B cell (primary cell): ENCODE data around the gene ITGA3. TPM values are rescaled to one million over a fixed set of nuclear protein-coding genes. Genes with fewer than 3 reads are reported as not detected.

Experiments used
- ATAC-seq: fragments of 200-7000 bp; cut with Tn5 transposase; one replicate; pipeline ENCODE4 v1.10.0; 2021; ENCODE audit warnings: low read depth, mild to moderate bottlenecking, moderate number of reproducible peaks, moderate library complexity
- CTCF ChIA-PET: fragments of 350-600 bp; sonication (Branson Sonifier 250); formaldehyde crosslinking; loops from one replicate; lab custom pipeline; 2021; ENCODE audit warnings: antibody characterized with exemption, inconsistent platforms; lab: Charles Lee
- POLR2A ChIA-PET: fragments of 350-600 bp; sonication (Branson Sonifier 250); formaldehyde crosslinking; loops from one replicate; lab custom pipeline; 2021; ENCODE audit warnings: antibody characterized with exemption; lab: Charles Lee
- DNase-seq: peaks from one replicate; pipeline ENCODE4 v3.0.0; 2013
- H2AFZ ChIP-seq: 2 replicates; pipeline ENCODE4 v1.6.1; 2012; ENCODE audit warnings: mild to moderate bottlenecking, low read depth, low read length; ENCODE audit not compliant: insufficient read depth, poor library complexity, severe bottlenecking
- H3K27ac ChIP-seq, 2 donors: 1 replicate in 1 of 2; 2 replicates in 1 of 2; pipeline ENCODE4 v1.5.1; 2012 to 2013; ENCODE audit warnings: low read length in 2 of 2, mild to moderate bottlenecking in 2 of 2, moderate library complexity in 1 of 2
- H3K27me3 ChIP-seq, 4 experiments: fragments of 200-600 bp in 1 of 4; sonication (generic) in 1 of 4; replicated peaks in 1 of 4; 1 replicate in 2 of 4; 2 replicates in 2 of 4; pipeline versions ENCODE4 v1.6.1 to v1.7.0; 2013 to 2016; ENCODE audit warnings: low read length in 3 of 4, mild to moderate bottlenecking in 2 of 4, mixed read lengths in 1 of 4, moderate library complexity in 1 of 4; ENCODE audit not compliant: insufficient read depth in 4 of 4, control insufficient read depth in 3 of 4; ENCODE audit errors: control extremely low read depth in 1 of 4
- H3K36me3 ChIP-seq, 2 experiments: replicated peaks in 1 of 2; 1 replicate in 1 of 2; 2 replicates in 1 of 2; pipeline versions ENCODE4 v1.6.1 to v1.7.1; 2013; ENCODE audit warnings: low read length in 1 of 2; ENCODE audit not compliant: insufficient read depth in 2 of 2, control insufficient read depth in 1 of 2; ENCODE audit errors: control extremely low read depth in 1 of 2, extremely low read depth in 1 of 2
- H3K4me1 ChIP-seq, 2 donors: fragments of 200-600 bp in 1 of 2; sonication (generic) in 1 of 2; 1 replicate in 1 of 2; 2 replicates in 1 of 2; pipeline versions ENCODE4 v1.5.1 to v1.6.1; 2013 to 2017; ENCODE audit warnings: low read length in 2 of 2; ENCODE audit not compliant: control insufficient read depth in 2 of 2, insufficient read depth in 2 of 2
- H3K4me2 ChIP-seq: replicated peaks from 2 replicates; pipeline ENCODE3; 2012; ENCODE audit warnings: mild to moderate bottlenecking, low read depth, low read length; ENCODE audit not compliant: poor library complexity, severe bottlenecking
- H3K4me3 ChIP-seq, 5 experiments: fragments of 200-600 bp in 1 of 5; sonication (generic) in 1 of 5; 1 replicate in 3 of 5; 2 replicates in 2 of 5; pipeline versions ENCODE4 v1.5.1 to v1.7.0; 2011 to 2016; ENCODE audit warnings: low read length in 4 of 5, mild to moderate bottlenecking in 4 of 5, low read depth in 2 of 5, control low read depth in 1 of 5, moderate library complexity in 1 of 5; ENCODE audit not compliant: insufficient read depth in 1 of 5; ENCODE audit errors: control extremely low read depth in 1 of 5, extremely low read depth in 1 of 5
- H3K79me2 ChIP-seq: fragments of 200-600 bp; sonication (generic); one replicate; pipeline ENCODE4 v1.6.0; 2016; ENCODE audit warnings: low read length; ENCODE audit not compliant: control insufficient read depth, insufficient read depth
- H3K9ac ChIP-seq: fragments of 200-600 bp; sonication (generic); 2 replicates; pipeline ENCODE4 v1.6.1; 2017; ENCODE audit warnings: mild to moderate bottlenecking, low read length, moderate library complexity
- H3K9me3 ChIP-seq, 3 donors: one replicate each; pipeline versions ENCODE4 v1.6.1 to v1.7.1; 2013; ENCODE audit warnings: low read length in 2 of 3; ENCODE audit not compliant: control insufficient read depth in 2 of 3, insufficient read depth in 1 of 3; ENCODE audit errors: control extremely low read depth in 1 of 3
- H4K20me1 ChIP-seq: 2 replicates; pipeline ENCODE4 v1.6.0; 2012; ENCODE audit warnings: mild to moderate bottlenecking, low read length; ENCODE audit not compliant: insufficient read depth, control insufficient read depth, poor library complexity, severe bottlenecking
- H3K27ac Mint-ChIP-seq: one replicate; pipeline ENCODE4 v1.8.0; 2021; ENCODE audit warnings: mixed read lengths
- H3K27me3 Mint-ChIP-seq: one replicate; pipeline ENCODE4 v1.8.0; 2021; ENCODE audit warnings: mixed read lengths
- H3K4me1 Mint-ChIP-seq: one replicate; pipeline ENCODE4 v1.8.0; 2021; ENCODE audit warnings: mixed read lengths
- H3K4me3 Mint-ChIP-seq: one replicate; pipeline ENCODE4 v1.8.0; 2021; ENCODE audit warnings: mixed read lengths
- H3K9me3 Mint-ChIP-seq: one replicate; pipeline ENCODE4 v1.8.0; 2022; ENCODE audit warnings: mixed read lengths; ENCODE audit not compliant: insufficient read depth
- CTCF ChIP-seq: fragments of 200-600 bp; IDR thresholded peaks from one replicate; pipeline ENCODE4 v1.8.0; 2022; ENCODE audit warnings: antibody characterized with exemption, mild to moderate bottlenecking
- EZH2 ChIP-seq: IDR thresholded peaks from 2 replicates; pipeline ENCODE4 v1.6.1; 2012; ENCODE audit warnings: borderline replicate concordance, low read depth, mild to moderate bottlenecking, moderate library complexity, low read length; ENCODE audit not compliant: insufficient read depth, poor library complexity, severe bottlenecking
- WGBS: methylation state at CpG from one replicate; pipeline ENCODE4 v1.1.5; 2013; ENCODE audit warnings: missing lambda C conversion rate; ENCODE audit not compliant: insufficient coverage; 5-methylcytosine and 5-hydroxymethylcytosine counted together
- intact Hi-C: fragments of 100-400 bp; cut with micrococcal nuclease; formaldehyde crosslinking; loops from one replicate; pipeline ENCODE4 v1.10.0; 2022
- polyA plus RNA-seq: library from polyadenylated mRNA; depleted of rRNA; stranded (reverse); fragments of >200 nt; gene quantifications from 2 replicates; pipeline ENCODE4 v1.2.3, GENCODE V29; 2012
- total RNA-seq, 2 donors: library from RNA; stranded (reverse); fragments of 120-200 nt in 1 of 2; gene quantifications; 1 replicate in 1 of 2; 2 replicates in 1 of 2; pipeline versions ENCODE4 v1.2.3 to v1.2.4, GENCODE V29; 2013 to 2022

Gene ITGA3
- total and polyA plus RNA-seq, 2 donors (not counting 1 experiment from before 2014, with no cell fraction given) = 11.9 to 13.3 TPM

GRCh38 chr17:50023520-50023919 is 32.4 kb upstream of the ITGA3 start:
- Mint-ChIP-seq H3K9me3 (no peaks in the 10 kb centered on the region), H3K27me3 (peaks cover 37% of the 10 kb centered on the region)

GRCh38 chr17:50024808-50025207 is 31.1 kb upstream of the ITGA3 start:
- DNase-seq (no peak), ATAC-seq (no peak)
- Histone ChIP-seq H3K9me3 (no peaks in the 10 kb centered on the region), H3K79me2 (no peaks in the 10 kb centered on the region), H3K36me3 (no peaks in the 10 kb centered on the region), H2AFZ (no peak overlapping the region), H3K27me3 (peaks cover 0 to 39% (median 13%) of the 10 kb centered on the region in 4 experiments), H3K4me2 (no peak overlapping the region), H3K27ac (no peak overlapping the region), H3K4me1 (peaks cover 10 to 13% of the 10 kb centered on the region in 2 donors), H3K9ac (no peak overlapping the region), H3K4me3 (no peak overlapping the region), H4K20me1 (no peaks in the 10 kb centered on the region)
- H3K27me3 Mint-ChIP-seq = peaks cover 39% of the 10 kb centered on the region
- POLR2A ChIA-PET = no interaction called here
- no peaks in the 10 kb centered on the region for H3K9me3 Mint-ChIP-seq
- CTCF ChIA-PET = interaction anchor here (1.0 to 4.9 kb wide), 3 partner anchors 10 to 273 kb away, joined by 3 to 68 read pairs (median 15); no protein-coding TSS in a partner anchor
- H3K27ac Mint-ChIP-seq = no peak overlapping the region
- WGBS = 21% methylated on average over 4 of the region's 7 CpGs
- peaks cover 11% of the 10 kb centered on the region for H3K4me1 Mint-ChIP-seq
- intact Hi-C loops = no loop called here
- no peak overlapping the region for H3K4me3 Mint-ChIP-seq
- TF ChIP-seq EZH2 (no peak), CTCF (no peak)

More at GRCh38 chr17:50023520-50023919, 32.4 kb upstream of the ITGA3 start:
- Histone ChIP-seq H3K9ac (no peak overlapping the region), H2AFZ (no peak overlapping the region), H3K4me3 (no peak overlapping the region), H3K27me3 (peaks cover 0 to 32% (median 13%) of the 10 kb centered on the region in 4 experiments), H3K4me1 (peaks cover 10 to 13% of the 10 kb centered on the region in 2 donors), H3K4me2 (no peak overlapping the region), H3K36me3 (no peaks in the 10 kb centered on the region), H4K20me1 (no peaks in the 10 kb centered on the region), H3K27ac (no peak overlapping the region), H3K79me2 (no peaks in the 10 kb centered on the region), H3K9me3 (no peaks in the 10 kb centered on the region)
- TF ChIP-seq CTCF = no peak
- TF ChIP-seq EZH2 = no peak
- Mint-ChIP-seq H3K4me3 (no peak overlapping the region), H3K4me1 (peaks cover 11% of the 10 kb centered on the region), H3K27ac (no peak overlapping the region)
- ChIA-PET CTCF (no interaction called here), POLR2A (no interaction called here)
- no CpG with 5 or more reads among the region's 8 CpGs for WGBS
- intact Hi-C loops = no loop called here
- no peak for DNase-seq
- ATAC-seq = no peak
